HUDEP-2 (cell line): Measurements from ENCODE around the gene BRCA1.

Experiments used
- DNase-seq, 76 experiments: peaks; one replicate each; lab custom pipeline; 2025; ENCODE audit not compliant: unreplicated experiment in 76 of 76; lab: John Stamatoyannopoulos, UW

BRCA1 gene

DNA sequence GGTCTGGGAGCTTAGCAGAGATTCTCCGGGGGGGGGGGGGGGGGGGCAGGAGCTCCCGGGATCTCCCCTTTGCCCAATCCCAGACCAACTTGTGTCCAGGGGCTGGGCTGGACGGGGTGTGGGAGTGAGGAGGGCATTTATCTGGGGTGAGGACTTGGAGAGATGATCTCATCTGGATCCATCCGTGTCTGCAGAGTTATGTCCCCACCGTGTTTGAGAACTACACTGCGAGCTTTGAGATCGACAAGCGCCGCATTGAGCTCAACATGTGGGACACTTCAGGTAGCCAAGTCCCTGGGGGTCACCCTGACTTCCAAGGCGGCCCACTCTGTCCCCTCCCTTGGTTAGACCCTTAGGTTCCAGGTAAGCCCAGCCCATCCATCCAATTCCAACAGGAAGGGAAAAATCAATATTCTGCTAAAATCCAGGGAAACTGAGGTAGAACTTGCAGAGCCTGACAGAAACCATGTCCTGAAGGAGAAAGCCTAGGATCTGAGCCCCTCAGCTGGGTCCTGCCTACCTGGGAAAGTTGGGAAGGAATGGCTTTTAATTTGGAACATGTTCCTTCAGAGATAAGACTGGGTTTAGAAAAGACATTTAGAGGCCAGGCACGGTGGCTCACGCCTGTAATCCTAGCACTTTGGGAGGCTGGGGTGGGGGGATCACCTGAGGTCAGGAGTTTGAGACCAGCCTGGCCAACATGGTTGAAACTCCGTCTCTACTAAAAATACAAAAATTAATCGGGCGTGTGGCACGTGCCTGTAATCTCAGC lies 99.2 kb downstream of the BRCA1 start:
- DNase-seq = no peak

DNA sequence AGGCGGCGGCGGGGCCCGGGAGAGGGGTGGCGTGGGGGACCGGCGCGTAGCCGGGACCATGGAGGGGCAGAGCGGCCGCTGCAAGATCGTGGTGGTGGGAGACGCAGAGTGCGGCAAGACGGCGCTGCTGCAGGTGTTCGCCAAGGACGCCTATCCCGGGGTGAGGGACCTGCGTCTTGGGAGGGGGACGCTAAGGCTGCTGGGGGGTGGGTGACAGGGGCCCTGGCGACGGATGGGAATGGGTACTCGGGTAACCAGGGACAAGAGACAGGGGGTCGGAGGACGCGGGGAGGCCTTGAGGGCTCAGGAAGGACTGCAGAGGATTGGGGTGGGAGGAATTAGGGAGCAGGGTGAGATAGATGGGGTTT lies 99.9 kb downstream of the BRCA1 start:
- DNase-seq = no peak

DNA sequence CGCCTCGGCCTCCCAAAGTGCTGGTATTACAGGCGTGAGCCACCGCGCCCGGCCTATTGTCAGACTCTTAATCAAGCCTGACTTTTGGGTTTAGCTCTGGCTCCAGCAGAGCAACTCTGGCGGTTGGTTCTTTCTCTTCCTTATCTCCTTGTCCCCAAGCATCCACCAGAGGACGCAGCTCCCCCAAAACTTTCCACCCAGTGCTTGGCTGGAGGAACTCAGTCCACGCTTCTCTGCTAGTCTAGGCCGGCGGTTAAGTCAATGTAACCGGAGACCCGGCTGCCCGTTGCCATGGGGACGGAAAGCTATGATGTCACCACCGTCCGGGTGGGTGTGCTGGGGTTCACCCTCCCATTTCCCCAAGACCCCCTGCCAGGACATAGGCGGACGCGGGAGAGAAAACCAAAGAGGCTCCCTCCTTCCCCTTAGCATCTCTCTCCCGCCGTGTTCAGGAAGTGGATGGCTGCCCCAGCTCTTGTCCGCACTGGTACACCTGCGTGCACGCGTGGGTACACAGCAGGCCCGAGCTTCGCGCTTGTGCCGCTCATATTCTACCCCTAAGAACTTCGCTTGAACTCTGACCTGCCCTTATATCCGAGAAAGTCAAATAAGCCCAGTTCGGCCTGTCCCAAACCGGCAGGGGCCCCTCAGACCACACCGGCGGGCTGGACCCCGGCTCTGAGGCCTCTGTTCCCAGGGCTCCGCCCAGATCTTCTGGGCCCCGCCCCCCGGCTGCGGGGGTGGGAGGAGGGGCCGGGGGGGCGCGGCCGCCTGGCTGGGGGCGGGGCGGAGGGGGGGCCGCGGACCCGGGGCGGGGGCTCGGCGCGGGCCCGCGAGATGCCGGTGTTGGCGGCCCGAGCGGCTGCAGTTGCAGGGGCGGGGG lies 100.5 kb downstream of the BRCA1 start, which contains the start of gene RND2:
Gene RND2, plus strand, starts transcription at position 825 of the 883 bp plus-strand sequence. CDS start 117 bp downstream, outside the sequence.
- DNase-seq = peak in 75 of 76 experiments; percentile 28 to 93 (median 77)

DNA sequence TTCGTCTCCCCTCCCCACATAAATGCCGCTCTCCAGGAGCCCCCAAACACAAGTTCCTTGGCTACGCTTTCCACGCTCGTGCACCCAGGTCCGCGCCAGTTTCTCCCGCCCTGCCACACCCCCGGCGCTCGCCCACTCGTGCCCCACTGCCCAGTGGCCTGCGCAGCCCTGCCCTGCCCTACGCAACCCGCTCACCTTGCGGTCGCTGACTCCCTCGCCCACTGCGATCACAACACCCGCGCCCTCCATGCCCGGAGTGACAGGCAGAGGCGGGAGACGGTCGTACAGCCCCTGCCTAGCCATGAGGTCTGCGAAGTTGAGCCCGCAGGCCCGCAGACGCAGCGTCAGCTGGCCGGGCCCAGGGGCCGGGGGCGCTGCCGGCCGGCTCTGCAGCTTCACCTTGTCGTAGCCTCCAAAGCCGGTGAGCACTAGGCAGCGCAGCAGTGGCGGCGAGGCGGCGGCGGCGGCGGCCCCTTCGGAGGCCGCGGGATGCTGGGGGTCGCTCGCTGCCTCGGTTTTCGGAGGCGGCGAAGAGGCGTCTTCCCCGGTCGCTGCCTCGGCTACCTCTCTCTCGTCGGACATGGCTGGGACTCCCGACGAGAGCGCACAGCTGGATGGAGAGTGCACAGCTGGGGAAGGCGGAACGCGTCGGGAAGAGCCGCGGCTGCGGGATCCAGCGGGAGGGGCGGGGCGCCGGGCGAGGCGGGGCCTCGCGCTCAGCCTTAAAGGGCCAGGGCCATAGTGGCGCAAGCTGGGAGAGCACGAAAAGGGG lies 103.2 kb downstream of the BRCA1 start, which contains the start of gene VAT1:
Gene VAT1, minus strand, starts transcription at position 645 of the 772 bp plus-strand sequence. Its CDS starts 63 bp downstream, at position 582.
- DNase-seq = peak in 64 of 76 experiments; percentile 9 to 77 (median 52)

DNA sequence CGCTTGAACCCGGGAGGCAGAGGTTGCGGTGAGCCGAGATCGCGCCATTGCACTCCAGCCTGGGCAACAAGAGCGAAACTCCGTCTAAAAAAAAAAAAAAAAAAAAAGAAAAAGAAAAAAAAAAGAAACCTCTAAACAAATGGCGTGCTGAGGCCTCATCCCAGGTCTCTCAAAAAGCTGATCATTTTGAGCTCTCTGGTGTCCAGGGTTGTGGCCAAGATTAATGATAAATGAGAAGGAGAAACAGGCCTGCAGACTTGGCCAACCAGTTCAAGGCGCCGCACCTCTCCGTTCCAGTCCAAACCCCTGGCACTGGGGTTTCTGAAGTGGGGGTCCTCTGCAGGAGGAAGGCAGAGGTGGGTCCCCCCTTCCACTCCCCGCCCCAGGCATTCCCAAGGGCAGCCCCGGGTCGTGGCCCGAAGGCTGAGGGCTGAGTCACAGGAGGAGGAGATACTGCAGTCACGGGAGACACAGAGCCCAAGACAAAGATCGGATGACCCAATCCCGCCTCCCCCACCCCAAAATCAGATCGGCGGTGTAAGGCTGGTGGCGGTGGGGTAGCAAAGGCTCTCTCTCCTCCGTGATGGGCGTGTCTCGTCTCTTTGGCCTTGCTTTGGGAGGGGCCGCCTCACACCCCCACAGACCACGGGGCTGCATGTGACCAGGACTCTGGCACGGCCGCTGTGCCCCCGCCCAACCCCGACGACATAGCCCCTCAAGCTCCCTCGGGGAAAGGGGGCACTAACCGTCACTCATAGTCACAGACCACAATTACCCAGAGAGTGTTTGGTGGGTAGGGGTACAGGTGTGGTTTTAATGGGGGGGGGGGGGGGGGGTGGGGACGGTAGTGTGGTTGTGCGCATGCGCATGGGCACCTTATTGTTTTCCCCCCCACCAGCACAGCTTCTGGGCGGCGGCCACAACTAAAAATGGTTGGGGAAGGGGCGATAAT lies 104.1 kb downstream of the BRCA1 start:
- peak in 75 of 76 experiments; percentile 15 to 97 (median 80) for DNase-seq

DNA sequence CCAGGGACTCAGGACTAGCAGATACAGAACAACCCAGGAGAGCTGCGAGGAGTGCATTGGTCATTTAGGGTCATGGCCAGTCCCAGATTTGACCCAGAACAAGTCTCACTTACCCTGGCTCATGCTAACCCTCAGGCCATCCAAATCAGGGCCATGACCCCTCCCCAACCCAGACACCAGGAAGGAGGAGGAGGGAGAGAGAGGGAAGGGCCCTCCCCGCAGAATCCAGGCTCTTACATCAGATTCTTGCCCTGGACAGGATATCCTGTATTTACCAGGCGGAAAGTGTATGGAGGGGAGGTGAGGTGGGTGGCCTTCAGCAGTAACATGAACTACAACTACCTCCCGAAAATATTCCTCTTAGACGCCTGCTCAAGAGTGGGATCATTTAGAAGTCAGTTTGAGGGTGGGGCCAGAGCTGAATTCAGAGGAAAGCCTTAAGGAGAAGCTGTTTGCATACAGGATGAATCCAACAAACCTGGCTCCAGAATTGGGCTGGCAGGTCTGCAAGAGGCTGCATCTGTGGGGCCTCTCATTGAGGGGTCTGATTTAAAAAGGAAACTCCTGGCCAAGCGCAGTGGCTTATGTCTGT lies 105.0 kb downstream of the BRCA1 start:
- no peak for DNase-seq

DNA sequence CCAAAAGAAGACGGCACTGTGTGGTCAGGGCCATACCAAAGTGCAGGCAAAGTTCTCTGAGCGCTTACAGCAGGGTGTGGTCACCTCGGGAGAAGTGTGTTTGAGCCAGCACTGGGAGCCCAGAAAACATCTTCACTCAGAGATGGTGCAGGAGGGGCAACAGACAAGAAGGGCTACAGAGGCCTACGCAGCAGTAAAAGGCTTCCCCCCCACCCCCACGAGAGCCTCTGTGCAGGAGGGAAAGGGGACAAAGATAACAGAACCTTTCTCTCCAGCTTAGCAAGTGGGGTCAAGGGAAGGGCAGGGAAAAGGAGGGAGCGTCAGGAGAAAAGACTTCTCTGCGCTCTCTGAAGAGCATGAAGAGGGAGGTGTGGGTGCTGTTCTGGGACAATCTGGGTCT lies 105.7 kb downstream of the BRCA1 start:
- DNase-seq = peak in 22 of 76 experiments; percentile 4 to 47 (median 19)

DNA sequence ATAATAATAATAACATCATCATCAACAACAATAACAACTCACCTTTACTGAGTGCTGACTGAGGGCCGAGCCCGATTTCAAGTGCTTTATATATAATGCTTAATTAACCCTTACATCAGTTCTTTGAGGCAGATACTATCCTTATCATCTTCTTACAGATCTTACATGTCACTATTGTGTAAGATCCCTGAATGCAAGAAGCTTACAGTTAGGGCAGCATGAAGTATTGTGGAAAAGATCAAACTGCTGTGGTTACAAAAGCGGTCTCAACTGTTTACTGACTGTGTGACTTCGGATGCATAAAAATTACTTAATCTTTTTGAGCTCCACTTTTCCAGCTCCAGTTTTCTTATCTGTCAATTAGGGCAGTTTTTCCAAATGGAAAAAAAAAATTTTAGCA lies 106.2 kb downstream of the BRCA1 start:
- DNase-seq = peak in 3 of 76 experiments; percentile 14 to 30 (median 19)

DNA sequence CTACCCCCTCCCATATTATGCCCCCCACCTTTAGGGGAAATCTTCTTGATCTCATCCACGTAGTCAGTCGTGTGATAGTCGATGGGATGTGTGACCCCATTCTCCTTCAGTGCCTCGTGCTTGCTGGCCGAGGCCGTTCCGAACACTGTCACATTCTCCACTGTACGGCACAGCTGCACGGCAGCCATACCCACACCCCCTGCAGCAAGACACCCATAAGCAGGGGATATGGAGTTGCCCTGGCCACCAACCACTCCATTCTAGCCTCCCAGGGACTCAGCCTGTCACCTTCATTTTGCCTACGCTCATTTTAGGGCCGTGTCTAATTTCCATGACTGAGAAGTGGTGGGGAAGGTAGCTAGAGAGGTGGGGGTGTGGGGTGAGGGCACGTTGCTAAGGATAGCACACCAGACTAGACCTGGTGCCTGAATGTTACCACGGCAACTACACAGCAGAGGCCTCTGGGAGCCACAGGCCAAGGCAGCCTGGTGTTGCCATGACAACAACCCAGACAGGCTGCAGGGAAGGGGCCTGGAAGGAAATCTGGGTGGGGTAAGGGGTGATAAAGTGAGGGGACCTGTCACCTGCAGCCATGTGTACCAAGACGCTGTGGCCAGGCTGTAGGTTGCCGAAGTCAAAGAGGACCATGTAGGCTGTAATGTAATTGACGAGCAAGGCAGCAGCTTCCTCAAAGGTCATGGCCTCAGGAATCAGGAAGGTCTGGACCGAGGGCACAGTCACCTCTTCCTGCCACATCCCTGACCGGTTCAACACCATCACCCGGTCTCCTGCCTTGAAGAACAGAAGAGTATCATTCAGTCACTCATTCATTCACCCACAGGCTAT lies 106.9 kb downstream of the BRCA1 start:
- no peak for DNase-seq

DNA sequence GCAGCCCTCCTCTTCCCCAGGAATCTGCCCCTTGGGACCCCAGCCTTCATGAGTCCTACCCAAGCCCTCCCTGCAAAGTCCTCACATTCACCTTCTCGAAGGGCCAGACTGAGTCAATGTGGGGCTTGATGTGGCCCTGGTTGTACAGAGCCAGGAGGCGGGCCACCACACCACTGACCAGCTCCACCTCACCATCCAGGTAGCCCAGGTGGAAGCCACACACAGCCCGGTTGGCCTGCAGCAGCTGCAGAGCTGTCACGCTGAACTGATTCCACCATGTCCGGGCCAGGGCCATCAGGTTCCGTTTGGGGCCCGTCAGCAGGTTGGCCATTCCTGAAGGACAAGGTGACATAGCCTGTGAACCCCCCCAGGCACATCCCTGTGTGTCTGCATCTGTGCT lies 108.9 kb downstream of the BRCA1 start:
- no peak for DNase-seq

DNA sequence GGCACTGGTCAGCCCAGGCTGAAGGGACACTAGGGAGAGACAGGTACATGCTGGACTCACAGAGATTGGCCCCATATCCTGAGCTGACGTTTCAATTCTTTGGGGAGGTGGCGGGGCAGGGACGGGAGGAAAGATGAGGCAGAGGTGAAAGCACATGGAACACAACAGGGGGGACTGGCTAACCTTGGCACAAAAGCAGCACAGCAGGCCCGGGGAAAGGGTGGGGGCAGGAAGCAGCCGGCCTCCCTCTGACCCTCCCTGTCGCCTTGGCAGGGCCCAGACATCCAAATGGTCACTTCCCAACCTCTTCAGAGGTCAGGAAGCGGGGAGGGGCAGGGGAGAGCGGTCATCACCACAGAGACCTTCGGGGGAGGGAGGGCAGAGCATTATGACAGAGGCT lies 109.6 kb downstream of the BRCA1 start:
- DNase-seq = no peak

DNA sequence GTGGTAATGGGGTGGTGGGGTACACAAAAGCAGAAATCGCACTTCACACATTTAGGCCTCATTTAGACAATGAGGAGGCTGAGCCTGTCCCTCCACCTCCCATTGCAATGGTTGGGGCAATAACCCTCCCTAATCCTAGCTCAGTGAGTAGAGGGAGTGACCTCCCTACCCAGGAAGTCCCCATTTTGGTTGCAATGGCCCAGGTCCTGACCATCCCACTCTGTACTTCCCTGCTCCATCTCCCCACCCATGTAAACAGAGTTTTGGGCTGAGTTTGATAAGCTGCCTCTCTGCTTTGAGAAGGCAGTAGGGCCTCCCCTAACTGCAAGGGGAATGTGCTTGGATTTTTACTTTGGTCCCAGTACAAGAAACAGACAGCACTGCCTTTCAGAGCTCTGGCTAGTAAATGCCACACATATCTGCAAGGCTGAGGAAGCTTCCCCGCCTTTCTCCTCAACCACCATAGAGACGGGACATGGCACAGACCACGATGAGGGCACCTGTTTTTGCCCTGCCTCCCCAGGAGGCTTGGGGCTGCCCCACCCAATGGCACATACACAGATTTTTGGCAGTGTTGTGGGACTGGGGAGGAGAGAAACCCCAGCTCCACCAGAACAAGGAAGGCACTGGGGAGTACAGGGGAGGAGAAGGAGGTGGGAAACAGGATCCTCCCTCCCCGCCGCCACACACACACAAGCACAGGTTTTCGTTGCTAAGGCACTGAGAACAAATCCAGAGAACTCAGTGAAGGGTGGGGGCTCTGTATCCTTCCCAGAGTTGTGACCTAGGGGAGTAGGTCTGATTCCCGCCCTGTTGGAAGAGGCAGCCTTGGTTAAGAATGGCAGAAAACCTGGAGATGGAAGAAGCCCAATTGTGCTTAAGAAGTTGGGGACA lies 110.3 kb downstream of the BRCA1 start:
- DNase-seq = no peak

DNA sequence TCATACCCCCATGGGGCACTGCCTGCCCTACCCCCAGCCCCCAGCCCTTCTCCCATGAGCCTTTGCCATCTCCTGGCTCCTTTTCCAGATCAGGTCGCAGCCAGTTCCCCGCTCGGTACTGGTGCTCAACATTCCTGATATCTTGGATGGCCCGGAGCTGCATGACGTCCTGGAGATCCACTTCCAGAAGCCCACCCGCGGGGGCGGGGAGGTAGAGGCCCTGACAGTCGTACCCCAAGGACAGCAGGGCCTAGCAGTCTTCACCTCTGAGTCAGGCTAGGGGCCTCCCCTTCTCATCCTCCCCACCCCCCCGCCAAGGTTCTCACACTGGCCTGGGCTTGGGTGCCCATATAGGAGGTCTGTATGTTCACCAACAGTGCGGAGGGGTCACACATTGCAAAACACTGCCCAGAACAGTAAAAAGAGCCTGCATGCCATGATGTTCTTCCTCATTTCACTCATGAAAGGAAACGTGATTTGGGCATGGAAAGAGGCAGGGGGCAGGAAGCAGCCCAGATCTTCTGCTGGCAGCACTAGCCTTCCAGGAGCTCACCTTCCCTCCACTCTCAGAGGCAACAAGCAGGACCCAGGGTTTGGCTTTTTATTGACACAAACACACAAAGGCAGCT lies 111.0 kb downstream of the BRCA1 start:
- DNase-seq = no peak

DNA sequence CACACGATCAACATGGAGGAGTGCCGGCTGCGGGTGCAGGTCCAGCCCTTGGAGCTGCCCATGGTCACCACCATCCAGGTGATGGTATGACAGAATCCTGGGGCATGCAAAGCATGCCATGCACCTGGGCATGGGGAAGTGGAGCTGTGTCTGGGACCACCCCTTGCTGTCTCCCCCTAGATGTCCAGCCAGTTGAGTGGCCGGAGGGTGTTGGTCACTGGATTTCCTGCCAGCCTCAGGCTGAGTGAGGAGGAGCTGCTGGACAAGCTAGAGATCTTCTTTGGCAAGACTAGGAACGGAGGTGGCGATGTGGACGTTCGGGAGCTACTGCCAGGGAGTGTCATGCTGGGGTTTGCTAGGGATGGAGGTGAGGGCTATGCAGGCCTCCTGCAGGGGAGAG lies 111.9 kb downstream of the BRCA1 start:
- no peak for DNase-seq

DNA sequence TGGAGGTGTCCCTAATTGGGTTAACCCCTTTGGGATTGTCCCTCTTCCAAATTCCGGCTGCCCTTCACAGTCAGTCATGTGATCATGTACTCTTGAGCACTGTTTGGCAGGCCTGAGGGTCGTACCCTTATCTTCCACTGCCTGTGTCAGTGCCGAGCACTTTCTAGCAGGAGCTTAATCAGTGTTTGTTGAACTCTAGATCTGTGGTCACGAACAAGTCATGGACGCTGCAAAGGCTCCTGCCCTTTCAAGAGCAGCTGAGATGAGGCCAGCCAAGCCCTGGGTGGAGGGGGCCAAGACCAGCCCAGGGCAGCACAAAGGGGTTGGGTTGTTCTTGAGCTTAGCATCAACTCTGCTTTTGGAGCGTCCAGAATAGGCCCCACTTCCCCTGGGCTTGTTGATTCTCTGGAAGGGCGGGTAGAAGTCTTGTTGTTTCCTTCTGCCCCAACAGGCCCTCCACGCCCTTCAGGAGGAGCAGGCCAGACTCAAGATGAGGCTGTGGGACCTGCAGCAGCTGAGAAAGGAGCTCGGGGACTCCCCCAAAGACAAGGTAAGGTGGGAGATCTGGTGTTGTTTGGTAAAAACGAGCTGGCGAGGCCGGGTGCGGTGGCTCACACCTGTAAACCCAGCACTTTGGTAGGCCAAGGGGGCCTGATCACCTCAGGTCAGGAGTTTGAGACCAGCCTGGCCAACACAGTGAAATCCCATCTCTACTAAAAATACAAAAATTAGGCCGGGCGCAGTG lies 113.3 kb downstream of the BRCA1 start:
- peak in 59 of 76 experiments; percentile 11 to 73 (median 35) for DNase-seq

DNA sequence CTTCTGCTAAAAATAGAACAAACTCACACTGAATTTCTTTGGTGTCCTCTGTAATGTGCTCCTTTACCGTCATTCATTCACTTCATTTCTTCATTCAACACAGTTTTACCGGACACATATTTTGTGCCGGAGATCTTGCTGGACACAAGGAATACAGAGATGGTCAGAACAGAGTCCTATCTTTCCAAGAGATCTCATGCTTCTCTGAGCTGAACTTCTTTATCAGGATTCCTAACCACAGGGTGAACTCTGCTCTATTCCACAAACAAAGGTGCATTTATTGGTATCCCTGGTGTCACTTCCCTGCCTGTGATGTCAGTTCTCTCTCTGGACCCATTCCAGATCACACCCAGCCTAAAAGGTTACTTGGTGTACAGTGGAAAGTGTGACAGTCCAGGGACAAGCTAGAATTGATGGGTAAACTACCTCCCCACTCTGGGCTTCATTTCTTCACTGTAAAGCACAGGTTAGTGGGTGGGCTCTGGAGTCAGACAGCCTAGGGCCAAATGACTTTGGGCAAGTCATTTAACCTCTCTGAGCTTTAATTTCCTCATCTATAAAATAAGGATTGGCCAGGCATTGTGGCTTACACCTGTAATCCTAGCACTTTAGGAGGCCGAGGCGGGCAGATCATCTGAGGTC lies 114.4 kb downstream of the BRCA1 start:
- peak in 18 of 76 experiments; percentile 4 to 37 (median 24) for DNase-seq
